Measurements from ENCODE around the gene HMGB4. TPM values are rescaled to one million over a fixed set of nuclear protein-coding genes. Genes with fewer than 3 reads are reported as not detected.

The HMGB4 gene
- polyA plus RNA-seq, 3 donors: not detected

GRCh38 chr1:33842348-33842747 lies 21.5 kb upstream of the HMGB4 start:
- no peak for DNase-seq (ENCODE audit: extremely low read depth in 1 of 11, low read depth in 9 of 11, low spot score in 4 of 11)

- no peak for DNase-seq (ENCODE audit: extremely low read depth in 1 of 11, low read depth in 9 of 11, low spot score in 4 of 11)
These were observed 19.7 kb upstream of the HMGB4 start for GRCh38 chr1:33844166-33844565.

GRCh38 chr1:33846861-33847260 lies 17.0 kb upstream of the HMGB4 start:
- no peak for DNase-seq (ENCODE audit: extremely low read depth in 1 of 11, low read depth in 9 of 11, low spot score in 4 of 11)

GRCh38 chr1:33848205-33848937 lies 15.5 kb upstream of the HMGB4 start:
- DNase-seq (ENCODE audit: extremely low read depth in 1 of 11, low read depth in 9 of 11, low spot score in 4 of 11): no peak

- no peak for DNase-seq (ENCODE audit: extremely low read depth in 1 of 11, low read depth in 9 of 11, low spot score in 4 of 11)
These were observed 14.7 kb upstream of the HMGB4 start for GRCh38 chr1:33849211-33849610.

- DNase-seq (ENCODE audit: extremely low read depth in 1 of 11, low read depth in 9 of 11, low spot score in 4 of 11): no peak
These were observed 13.4 kb upstream of the HMGB4 start for GRCh38 chr1:33850481-33850880.

- DNase-seq (ENCODE audit: extremely low read depth in 1 of 11, low read depth in 9 of 11, low spot score in 4 of 11): no peak
These were observed 11.2 kb upstream of the HMGB4 start for GRCh38 chr1:33852711-33853110.

GRCh38 chr1:33853431-33853830 lies 10.4 kb upstream of the HMGB4 start:
- DNase-seq (ENCODE audit: extremely low read depth in 1 of 11, low read depth in 9 of 11, low spot score in 4 of 11): no peak

- no peak for DNase-seq (ENCODE audit: extremely low read depth in 1 of 11, low read depth in 9 of 11, low spot score in 4 of 11)
These were observed 9.8 kb upstream of the HMGB4 start for GRCh38 chr1:33854091-33854490.

GRCh38 chr1:33860671-33861070 lies 3.2 kb upstream of the HMGB4 start:
- no peak for DNase-seq (ENCODE audit: extremely low read depth in 1 of 11, low read depth in 9 of 11, low spot score in 4 of 11)

- DNase-seq (ENCODE audit: extremely low read depth in 1 of 11, low read depth in 9 of 11, low spot score in 4 of 11): no peak
These were observed 846 bp downstream of the HMGB4 start for GRCh38 chr1:33864460-33865389.

- peak in 10 of 11 donors; percentile 9 to 57 (median 38) for DNase-seq (ENCODE audit: extremely low read depth in 1 of 11, low read depth in 9 of 11, low spot score in 4 of 11)
These were observed 2.4 kb downstream of the HMGB4 start for GRCh38 chr1:33866281-33866680.

GRCh38 chr1:33867684-33868083 lies 3.8 kb downstream of the HMGB4 start:
- no peak for DNase-seq (ENCODE audit: extremely low read depth in 1 of 11, low read depth in 9 of 11, low spot score in 4 of 11)

- no peak for DNase-seq (ENCODE audit: extremely low read depth in 1 of 11, low read depth in 9 of 11, low spot score in 4 of 11)
These were observed 8.4 kb downstream of the HMGB4 start for GRCh38 chr1:33872275-33872674.

GRCh38 chr1:33872683-33873082 lies 8.8 kb downstream of the HMGB4 start:
- DNase-seq (ENCODE audit: extremely low read depth in 1 of 11, low read depth in 9 of 11, low spot score in 4 of 11): no peak

- no peak for DNase-seq (ENCODE audit: extremely low read depth in 1 of 11, low read depth in 9 of 11, low spot score in 4 of 11)
These were observed 10.8 kb downstream of the HMGB4 start for GRCh38 chr1:33874636-33875035.

- DNase-seq (ENCODE audit: extremely low read depth in 1 of 11, low read depth in 9 of 11, low spot score in 4 of 11): no peak
These were observed 12.0 kb downstream of the HMGB4 start for GRCh38 chr1:33875862-33876261.

- DNase-seq (ENCODE audit: extremely low read depth in 1 of 11, low read depth in 9 of 11, low spot score in 4 of 11): no peak
These were observed 13.2 kb downstream of the HMGB4 start for GRCh38 chr1:33876970-33877650.

GRCh38 chr1:33878392-33878791 lies 14.5 kb downstream of the HMGB4 start:
- DNase-seq (ENCODE audit: extremely low read depth in 1 of 11, low read depth in 9 of 11, low spot score in 4 of 11): no peak

- no peak for DNase-seq (ENCODE audit: extremely low read depth in 1 of 11, low read depth in 9 of 11, low spot score in 4 of 11)
These were observed 16.4 kb downstream of the HMGB4 start for GRCh38 chr1:33880305-33880704.

Data from renal cortex interstitium (tissue), 11 donors.